Epithelial cell of umbilical artery (primary cell): Measurements from ENCODE around the gene STARD8. TPM values are rescaled to one million over a fixed set of nuclear protein-coding genes. Genes with fewer than 3 reads are reported as not detected.

Experiments
- total RNA-seq: library from RNA; depleted of rRNA; stranded (reverse); fragments of >200 nt; gene quantifications from 2 replicates; pipeline ENCODE4 v1.2.3, GENCODE V29; 2014

STARD8 gene, protein sequence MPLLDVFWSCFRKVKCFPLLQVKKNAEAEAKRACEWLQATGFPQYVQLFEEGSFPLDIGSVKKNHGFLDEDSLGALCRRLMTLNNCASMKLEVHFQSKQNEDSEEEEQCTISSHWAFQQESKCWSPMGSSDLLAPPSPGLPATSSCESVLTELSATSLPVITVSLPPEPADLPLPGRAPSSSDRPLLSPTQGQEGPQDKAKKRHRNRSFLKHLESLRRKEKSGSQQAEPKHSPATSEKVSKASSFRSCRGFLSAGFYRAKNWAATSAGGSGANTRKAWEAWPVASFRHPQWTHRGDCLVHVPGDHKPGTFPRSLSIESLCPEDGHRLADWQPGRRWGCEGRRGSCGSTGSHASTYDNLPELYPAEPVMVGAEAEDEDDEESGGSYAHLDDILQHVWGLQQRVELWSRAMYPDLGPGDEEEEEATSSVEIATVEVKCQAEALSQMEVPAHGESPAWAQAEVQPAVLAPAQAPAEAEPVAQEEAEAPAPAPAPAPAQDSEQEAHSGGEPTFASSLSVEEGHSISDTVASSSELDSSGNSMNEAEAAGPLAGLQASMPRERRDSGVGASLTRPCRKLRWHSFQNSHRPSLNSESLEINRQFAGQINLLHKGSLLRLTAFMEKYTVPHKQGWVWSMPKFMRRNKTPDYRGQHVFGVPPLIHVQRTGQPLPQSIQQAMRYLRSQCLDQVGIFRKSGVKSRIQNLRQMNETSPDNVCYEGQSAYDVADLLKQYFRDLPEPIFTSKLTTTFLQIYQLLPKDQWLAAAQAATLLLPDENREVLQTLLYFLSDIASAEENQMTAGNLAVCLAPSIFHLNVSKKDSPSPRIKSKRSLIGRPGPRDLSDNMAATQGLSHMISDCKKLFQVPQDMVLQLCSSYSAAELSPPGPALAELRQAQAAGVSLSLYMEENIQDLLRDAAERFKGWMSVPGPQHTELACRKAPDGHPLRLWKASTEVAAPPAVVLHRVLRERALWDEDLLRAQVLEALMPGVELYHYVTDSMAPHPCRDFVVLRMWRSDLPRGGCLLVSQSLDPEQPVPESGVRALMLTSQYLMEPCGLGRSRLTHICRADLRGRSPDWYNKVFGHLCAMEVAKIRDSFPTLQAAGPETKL
- total RNA-seq = 3.2 and 6.1 TPM in 2 replicates

GRCh38 chrX:68647156-68647957 is at the start of gene STARD8:
Gene STARD8, plus strand, starts transcription at chrX:68647666. Its CDS starts 217 bp downstream, at chrX:68647883.

Other genes starting within 250 kb of the STARD8 start
- gene OPHN1, start 214.2 kb upstream of the STARD8 start, total RNA-seq = 6.8 and 13.1 TPM in 2 replicates
- 24.4 and 25.2 TPM in 2 replicates for gene YIPF6, start 148.6 kb upstream of the STARD8 start, total RNA-seq
- 18.5 and 42.6 TPM in 2 replicates for gene EFNB1, start 181.4 kb downstream of the STARD8 start, total RNA-seq